ENCODE data around the gene CIZ1. TPM values are rescaled to one million over a fixed set of nuclear protein-coding genes. Genes with fewer than 3 reads are reported as not detected.

Gene CIZ1
- total and polyA plus RNA-seq, 10 of the 15 experiments (the other 5 are each of a cell fraction or from before 2014, with no cell fraction given), result 1.8 to 91.6 (median 35.4) TPM

DNA sequence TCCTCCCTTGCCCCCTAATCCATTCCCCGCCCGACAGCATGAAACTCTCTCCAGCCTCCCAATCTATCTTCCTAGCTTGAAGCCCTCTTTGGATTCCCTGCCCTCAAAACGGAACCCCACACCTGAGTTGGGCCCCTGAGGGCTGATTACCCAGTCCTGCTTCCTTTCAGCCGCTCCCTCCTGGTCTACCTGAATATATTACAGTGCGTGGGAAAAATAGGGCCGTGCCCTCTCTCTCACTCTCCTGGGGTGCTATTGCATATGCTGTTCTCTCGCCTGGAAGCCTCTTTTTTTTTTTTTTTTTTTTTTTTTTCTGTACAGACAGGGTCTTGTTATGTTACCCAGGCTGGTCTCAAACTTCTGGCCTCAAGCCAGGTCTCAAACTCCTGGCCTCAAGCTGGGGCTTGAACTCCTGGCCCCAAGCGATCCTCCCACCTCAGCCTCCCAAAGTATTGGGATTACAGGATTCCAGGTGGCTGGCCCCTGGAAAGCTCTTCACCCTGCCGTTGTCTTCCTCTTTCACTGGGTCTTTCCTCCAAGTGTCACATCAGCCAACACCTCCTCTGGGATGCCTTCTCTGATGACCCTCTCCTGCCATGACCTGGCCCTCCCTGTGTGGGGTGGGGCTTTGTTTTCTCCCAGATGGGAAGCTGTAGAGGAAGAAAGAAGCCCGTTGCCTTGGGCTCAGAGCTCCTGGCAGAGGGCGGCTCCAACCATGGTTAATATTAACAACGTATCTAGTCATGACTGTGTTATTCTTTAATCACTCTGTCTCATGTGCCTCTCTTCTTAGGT lies 20.0 kb upstream of the CIZ1 start (continued):
- TF ChIP-seq, protein P1, sequence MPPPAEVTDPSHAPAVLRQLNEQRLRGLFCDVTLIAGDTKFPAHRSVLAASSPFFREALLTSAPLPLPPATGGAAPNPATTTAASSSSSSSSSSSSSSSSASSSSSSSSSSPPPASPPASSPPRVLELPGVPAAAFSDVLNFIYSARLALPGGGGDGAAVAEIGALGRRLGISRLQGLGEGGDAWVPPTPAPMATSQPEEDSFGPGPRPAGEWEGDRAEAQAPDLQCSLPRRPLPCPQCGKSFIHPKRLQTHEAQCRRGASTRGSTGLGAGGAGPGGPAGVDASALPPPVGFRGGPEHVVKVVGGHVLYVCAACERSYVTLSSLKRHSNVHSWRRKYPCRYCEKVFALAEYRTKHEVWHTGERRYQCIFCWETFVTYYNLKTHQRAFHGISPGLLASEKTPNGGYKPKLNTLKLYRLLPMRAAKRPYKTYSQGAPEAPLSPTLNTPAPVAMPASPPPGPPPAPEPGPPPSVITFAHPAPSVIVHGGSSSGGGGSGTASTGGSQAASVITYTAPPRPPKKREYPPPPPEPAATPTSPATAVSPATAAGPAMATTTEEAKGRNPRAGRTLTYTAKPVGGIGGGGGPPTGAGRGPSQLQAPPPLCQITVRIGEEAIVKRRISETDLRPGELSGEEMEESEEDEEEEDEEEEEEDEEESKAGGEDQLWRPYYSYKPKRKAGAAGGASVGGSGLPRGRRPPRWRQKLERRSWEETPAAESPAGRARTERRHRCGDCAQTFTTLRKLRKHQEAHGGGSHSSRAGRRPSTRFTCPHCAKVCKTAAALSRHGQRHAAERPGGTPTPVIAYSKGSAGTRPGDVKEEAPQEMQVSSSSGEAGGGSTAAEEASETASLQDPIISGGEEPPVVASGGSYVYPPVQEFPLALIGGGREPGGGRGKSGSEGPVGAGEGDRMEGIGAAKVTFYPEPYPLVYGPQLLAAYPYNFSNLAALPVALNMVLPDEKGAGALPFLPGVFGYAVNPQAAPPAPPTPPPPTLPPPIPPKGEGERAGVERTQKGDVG (CRISPR knock-in tag; IDR thresholded peaks at IDR 0.05), result no peak
- TF ChIP-seq POLR2AphosphoS5 (IDR thresholded peaks at IDR 0.05; ENCODE audit: low read length), result no peak
- no peak for TF ChIP-seq BHLHE40 (IDR thresholded peaks at IDR 0.05; ENCODE audit: borderline replicate concordance in 1 of 2, low read depth in 2 of 2, low read length in 1 of 2)
- TF ChIP-seq FOS (IDR thresholded peaks at IDR 0.05; ENCODE audit: borderline replicate concordance, extremely low read depth, insufficient read length), result no peak

DNA sequence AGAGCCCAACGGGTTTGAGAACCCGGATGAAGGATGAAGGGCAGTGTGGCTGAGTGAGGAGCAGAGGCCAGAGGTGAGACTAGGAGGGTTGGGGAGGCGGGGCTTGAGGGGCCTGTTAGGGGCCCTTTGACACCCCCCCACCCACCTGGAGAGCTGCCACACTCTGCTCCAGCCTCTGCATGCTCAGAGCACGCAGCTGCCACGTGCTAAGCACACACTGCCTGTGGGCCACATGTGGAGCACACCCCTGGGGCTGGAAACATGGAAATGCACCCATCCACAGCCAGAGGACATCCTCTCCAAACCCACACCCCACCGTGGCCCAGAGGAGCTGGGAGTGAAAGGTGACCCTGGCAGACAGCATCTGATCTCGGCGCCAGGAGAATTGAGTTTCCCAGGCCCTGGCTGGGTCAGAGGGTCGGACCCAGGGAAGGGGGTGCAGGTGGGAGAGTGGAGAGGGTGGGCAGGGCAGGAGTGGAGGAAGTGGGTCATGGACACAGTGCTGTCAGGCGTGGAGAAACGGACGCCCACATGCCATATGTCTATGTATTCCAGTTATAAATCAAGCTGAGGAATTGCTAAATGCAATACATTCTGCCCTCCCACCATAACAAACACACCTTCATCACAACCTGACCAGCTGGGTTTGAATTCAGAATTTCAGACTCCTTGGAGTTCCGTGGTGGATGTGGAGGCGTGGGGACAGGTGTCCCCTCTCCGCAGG lies 17.7 kb upstream of the CIZ1 start:
- H3K4me2 ChIP-seq (ENCODE audit: control insufficient read depth, insufficient read depth), result no peak overlapping the region
- no peaks in the 10 kb centered on the region for H3K36me3 ChIP-seq (ENCODE audit: control insufficient read depth in 2 of 2, insufficient read depth in 2 of 2, low read length in 1 of 2)
- POLR2A ChIA-PET, result no interaction called here
- CTCF ChIA-PET, result no interaction called here
- intact Hi-C loops (cut with micrococcal nuclease; ENCODE audit: unreplicated experiment) (no loop called here), in situ Hi-C loops (cut with MboI) (no loop called here)
- SMC1A ChIA-PET (ENCODE audit: uncharacterized antibody, unreplicated experiment), result no interaction called here
- H3K27me3 ChIP-seq (replicated peaks in 1 of 2; ENCODE audit: control insufficient read depth in 2 of 2, insufficient read depth in 2 of 2, low read length in 1 of 2), result peaks cover 7 to 13% of the 10 kb centered on the region in 2 experiments; a peak in 3 of 4 replicates
- BruUV-seq (replicated peaks), result no TSS peak
- WGBS (ENCODE audit: insufficient coverage, insufficient replicate concordance, low lambda C conversion rate, missing lambda C conversion rate), result 32% methylated on average over 15 of the region's 15 CpGs
- no peak overlapping the region for H3K27ac ChIP-seq (ENCODE audit: control insufficient read depth, insufficient read depth)
- ATAC-seq (no peak), DNase-seq (ENCODE audit: low read depth, low spot score) (no peak), FAIRE-seq (no peak)
- no peaks in the 10 kb centered on the region for H3K79me2 ChIP-seq (ENCODE audit: control insufficient read depth, insufficient read depth, low read length)
- no peak overlapping the region for H3K4me3 ChIP-seq
- H3K9me3 ChIP-seq (replicated peaks; ENCODE audit: control insufficient read depth, insufficient read depth, low read length), result no peaks in the 10 kb centered on the region
- no peak overlapping the region for H3K9ac ChIP-seq (ENCODE audit: control insufficient read depth, insufficient read depth, low read length)
- peaks cover 3% of the 10 kb centered on the region; the same call in 1 of the 2 replicates for H3K4me1 ChIP-seq (ENCODE audit: control insufficient read depth, insufficient read depth, low read length)
- no peaks in the 10 kb centered on the region for H4K20me1 ChIP-seq (ENCODE audit: control insufficient read depth, insufficient read depth)
- H2AFZ ChIP-seq (ENCODE audit: control insufficient read depth, low read depth, low read length), result no peak overlapping the region
- RAD21 ChIA-PET (ENCODE audit: unreplicated experiment), result no interaction called here
- no peak for TF ChIP-seq IKZF2 (IDR thresholded peaks at IDR 0.05)
- no peak for TF ChIP-seq CBX5 (IDR thresholded peaks at IDR 0.05; ENCODE audit: low read depth)
- TF ChIP-seq, protein P2, sequence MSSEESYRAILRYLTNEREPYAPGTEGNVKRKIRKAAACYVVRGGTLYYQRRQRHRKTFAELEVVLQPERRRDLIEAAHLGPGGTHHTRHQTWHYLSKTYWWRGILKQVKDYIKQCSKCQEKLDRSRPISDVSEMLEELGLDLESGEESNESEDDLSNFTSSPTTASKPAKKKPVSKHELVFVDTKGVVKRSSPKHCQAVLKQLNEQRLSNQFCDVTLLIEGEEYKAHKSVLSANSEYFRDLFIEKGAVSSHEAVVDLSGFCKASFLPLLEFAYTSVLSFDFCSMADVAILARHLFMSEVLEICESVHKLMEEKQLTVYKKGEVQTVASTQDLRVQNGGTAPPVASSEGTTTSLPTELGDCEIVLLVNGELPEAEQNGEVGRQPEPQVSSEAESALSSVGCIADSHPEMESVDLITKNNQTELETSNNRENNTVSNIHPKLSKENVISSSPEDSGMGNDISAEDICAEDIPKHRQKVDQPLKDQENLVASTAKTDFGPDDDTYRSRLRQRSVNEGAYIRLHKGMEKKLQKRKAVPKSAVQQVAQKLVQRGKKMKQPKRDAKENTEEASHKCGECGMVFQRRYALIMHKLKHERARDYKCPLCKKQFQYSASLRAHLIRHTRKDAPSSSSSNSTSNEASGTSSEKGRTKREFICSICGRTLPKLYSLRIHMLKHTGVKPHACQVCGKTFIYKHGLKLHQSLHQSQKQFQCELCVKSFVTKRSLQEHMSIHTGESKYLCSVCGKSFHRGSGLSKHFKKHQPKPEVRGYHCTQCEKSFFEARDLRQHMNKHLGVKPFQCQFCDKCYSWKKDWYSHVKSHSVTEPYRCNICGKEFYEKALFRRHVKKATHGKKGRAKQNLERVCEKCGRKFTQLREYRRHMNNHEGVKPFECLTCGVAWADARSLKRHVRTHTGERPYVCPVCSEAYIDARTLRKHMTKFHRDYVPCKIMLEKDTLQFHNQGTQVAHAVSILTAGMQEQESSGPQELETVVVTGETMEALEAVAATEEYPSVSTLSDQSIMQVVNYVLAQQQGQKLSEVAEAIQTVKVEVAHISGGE (CRISPR knock-in tag; IDR thresholded peaks at IDR 0.05), result no peak
- TF ChIP-seq, protein P3, sequence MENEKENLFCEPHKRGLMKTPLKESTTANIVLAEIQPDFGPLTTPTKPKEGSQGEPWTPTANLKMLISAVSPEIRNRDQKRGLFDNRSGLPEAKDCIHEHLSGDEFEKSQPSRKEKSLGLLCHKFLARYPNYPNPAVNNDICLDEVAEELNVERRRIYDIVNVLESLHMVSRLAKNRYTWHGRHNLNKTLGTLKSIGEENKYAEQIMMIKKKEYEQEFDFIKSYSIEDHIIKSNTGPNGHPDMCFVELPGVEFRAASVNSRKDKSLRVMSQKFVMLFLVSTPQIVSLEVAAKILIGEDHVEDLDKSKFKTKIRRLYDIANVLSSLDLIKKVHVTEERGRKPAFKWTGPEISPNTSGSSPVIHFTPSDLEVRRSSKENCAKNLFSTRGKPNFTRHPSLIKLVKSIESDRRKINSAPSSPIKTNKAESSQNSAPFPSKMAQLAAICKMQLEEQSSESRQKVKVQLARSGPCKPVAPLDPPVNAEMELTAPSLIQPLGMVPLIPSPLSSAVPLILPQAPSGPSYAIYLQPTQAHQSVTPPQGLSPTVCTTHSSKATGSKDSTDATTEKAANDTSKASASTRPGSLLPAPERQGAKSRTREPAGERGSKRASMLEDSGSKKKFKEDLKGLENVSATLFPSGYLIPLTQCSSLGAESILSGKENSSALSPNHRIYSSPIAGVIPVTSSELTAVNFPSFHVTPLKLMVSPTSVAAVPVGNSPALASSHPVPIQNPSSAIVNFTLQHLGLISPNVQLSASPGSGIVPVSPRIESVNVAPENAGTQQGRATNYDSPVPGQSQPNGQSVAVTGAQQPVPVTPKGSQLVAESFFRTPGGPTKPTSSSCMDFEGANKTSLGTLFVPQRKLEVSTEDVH (IDR thresholded peaks at IDR 0.05; ENCODE audit: low read depth, partially characterized antibody), result no peak
- TF ChIP-seq NR2C2 (IDR thresholded peaks at IDR 0.05; ENCODE audit: borderline replicate concordance, control insufficient read depth, insufficient read length, low read depth), result no peak
- no peak for TF ChIP-seq SREBF2 (IDR thresholded peaks at IDR 0.05; ENCODE audit: low read length)
- TF ChIP-seq JUNB (IDR thresholded peaks at IDR 0.05), result no peak
